PC-9 (cell line): Measurements from ENCODE around the gene PITX3.

Source experiments
- CTCF ChIP-seq: fragments of 200-600 bp; sonication (generic); conservative IDR thresholded peaks from 2 replicates; pipeline ENCODE4 v1.6.1; 2017; ENCODE audit warnings: mixed run types, antibody characterized with exemption, mild to moderate bottlenecking, moderate library complexity
- EZH2 ChIP-seq: fragments of 200-600 bp; sonication (generic); IDR thresholded peaks from 2 replicates; pipeline ENCODE4 v1.8.0; 2017; ENCODE audit warnings: antibody characterized with exemption, low read depth

- no peak for TF ChIP-seq CTCF
- TF ChIP-seq EZH2 = no peak
Observed at GRCh38 chr10:102267748-102268147, 26.4 kb upstream of the PITX3 start.
